Breast epithelium (tissue), 4 donors: ENCODE results near the gene SERPINE3. TPM values are rescaled to one million over a fixed set of nuclear protein-coding genes. Genes with fewer than 3 reads are reported as not detected.

Experiments
- DNase-seq, 2 donors: peaks; one replicate each; pipeline ENCODE4 v3.0.0-alpha.2; 2019; ENCODE audit warnings: low spot score in 2 of 2
- H3K27ac ChIP-seq, 2 donors: fragments of 200-600 bp; sonication (generic) in 1 of 2; one replicate each; pipeline ENCODE4 v1.5.1; 2016 to 2019; ENCODE audit warnings: mild to moderate bottlenecking in 1 of 2
- H3K27me3 ChIP-seq, 2 donors: fragments of 200-600 bp; sonication (generic) in 1 of 2; one replicate each; pipeline versions ENCODE4 v1.5.1 to v1.6.0; 2017 to 2019; ENCODE audit warnings: control low read depth in 1 of 2, mild to moderate bottlenecking in 1 of 2
- H3K36me3 ChIP-seq: fragments of 200-600 bp; one replicate; pipeline ENCODE4 v1.5.1; 2019
- H3K4me1 ChIP-seq, 2 donors: fragments of 200-600 bp; sonication (generic); one replicate each; pipeline ENCODE4 v1.5.1; 2016 to 2019; ENCODE audit warnings: control low read depth in 1 of 2
- H3K4me3 ChIP-seq, 3 donors: fragments of 200-600 bp; sonication (generic); 1 replicate in 2 of 3; 2 replicates in 1 of 3; pipeline ENCODE4 v1.5.1; 2016 to 2019; ENCODE audit warnings: mild to moderate bottlenecking in 3 of 3, moderate library complexity in 2 of 3
- H3K9me3 ChIP-seq, 2 donors: fragments of 200-600 bp; sonication (generic) in 1 of 2; one replicate each; pipeline ENCODE4 v1.5.1; 2016 to 2019; ENCODE audit warnings: control low read depth in 1 of 2
- CTCF ChIP-seq, 3 donors: fragments of 450-650 bp; IDR thresholded peaks; one replicate each; pipeline ENCODE4 v1.5.1; 2016 to 2017; ENCODE audit warnings: antibody characterized with exemption in 3 of 3, mild to moderate bottlenecking in 3 of 3, moderate library complexity in 3 of 3
- POLR2A ChIP-seq: fragments of 450-650 bp; IDR thresholded peaks from one replicate; pipeline ENCODE4 v1.6.1; 2016; ENCODE audit warnings: antibody characterized with exemption, mild to moderate bottlenecking, moderate library complexity
- POLR2AphosphoS5 ChIP-seq, 3 donors: sonication (generic); formaldehyde crosslinking; IDR thresholded peaks; one replicate each; pipeline ENCODE4 v1.6.1; 2017; ENCODE audit warnings: antibody characterized with exemption in 3 of 3
- intact Hi-C: fragments of 100-400 bp; cut with DNase I; formaldehyde crosslinking; loops from one replicate; pipeline ENCODE4 v1.15.1; 2023; ENCODE audit warnings: low total_unique reads
- total RNA-seq, 3 donors: library from RNA; depleted of rRNA; stranded (reverse); fragments of >200 nt; gene quantifications; one replicate each; pipeline ENCODE4 v1.1.0, GENCODE V29; 2016

SERPINE3 gene
- under 1 TPM in 2 of 3 donors, not detected in 1; 0.16 to 0.73 TPM for total RNA-seq

GRCh38 chr13:51339354-51339753 is at the start of gene SERPINE3:
SERPINE3 (plus strand) TSS chr13:51339691; CDS start chr13:51341092, 1,401 bp downstream.
- H3K27me3 ChIP-seq: no peaks in the 10 kb centered on the region
- intact Hi-C loops: no loop called here
- DNase-seq: no peak
- TF ChIP-seq POLR2A (no peak), CTCF (IDR thresholded peaks at IDR 0.05) (no peak), POLR2AphosphoS5 (IDR thresholded peaks at IDR 0.05) (no peak)
- no peak within 1 kb of the TSS for H3K4me3 ChIP-seq
- H3K27ac ChIP-seq: no peak within 1 kb of the TSS
- no peaks in the 10 kb centered on the region for H3K36me3 ChIP-seq
- H3K9me3 ChIP-seq: no peaks in the 10 kb centered on the region
- no peaks in the 10 kb centered on the region for H3K4me1 ChIP-seq

GRCh38 chr13:51291341-51291740 is 48.1 kb upstream of the SERPINE3 start:
- H3K36me3 ChIP-seq: no peaks in the 10 kb centered on the region
- H3K27me3 ChIP-seq: no peaks in the 10 kb centered on the region
- no peak for TF ChIP-seq CTCF (IDR thresholded peaks at IDR 0.05)
- no peak for TF ChIP-seq POLR2A
- TF ChIP-seq POLR2AphosphoS5 (IDR thresholded peaks at IDR 0.05): no peak
- H3K9me3 ChIP-seq: no peaks in the 10 kb centered on the region
- intact Hi-C loops: no loop called here
- H3K4me1 ChIP-seq: no peaks in the 10 kb centered on the region
- no peak for DNase-seq
- H3K27ac ChIP-seq: no peak overlapping the region
- H3K4me3 ChIP-seq: no peak overlapping the region

GRCh38 chr13:51292000-51292565 is 47.4 kb upstream of the SERPINE3 start:
- H3K36me3 ChIP-seq: no peaks in the 10 kb centered on the region
- intact Hi-C loops: no loop called here
- H3K4me1 ChIP-seq: no peaks in the 10 kb centered on the region
- no peaks in the 10 kb centered on the region for H3K27me3 ChIP-seq
- H3K9me3 ChIP-seq: no peaks in the 10 kb centered on the region
- peak overlapping the region in 1 of 2 donors; percentile 4 for H3K27ac ChIP-seq
- no peak overlapping the region for H3K4me3 ChIP-seq
- TF ChIP-seq CTCF (IDR thresholded peaks at IDR 0.05) (no peak), POLR2A (no peak), POLR2AphosphoS5 (IDR thresholded peaks at IDR 0.05) (no peak)
- no peak for DNase-seq

GRCh38 chr13:51297556-51297955 is 41.9 kb upstream of the SERPINE3 start:
- intact Hi-C loops: no loop called here
- H3K27ac ChIP-seq: no peak overlapping the region

More at GRCh38 chr13:51297556-51297955, 41.9 kb upstream of the SERPINE3 start:
- H3K9me3 ChIP-seq: no peaks in the 10 kb centered on the region
- TF ChIP-seq POLR2A: no peak
- no peak for TF ChIP-seq CTCF (IDR thresholded peaks at IDR 0.05)
- no peak for TF ChIP-seq POLR2AphosphoS5 (IDR thresholded peaks at IDR 0.05)
- DNase-seq: no peak
- no peaks in the 10 kb centered on the region for H3K27me3 ChIP-seq
- H3K4me1 ChIP-seq: no peaks in the 10 kb centered on the region
- no peak overlapping the region for H3K4me3 ChIP-seq
- H3K36me3 ChIP-seq: no peaks in the 10 kb centered on the region
